ENCODE measurements around the gene CDYL2. TPM values are rescaled to one million over a fixed set of nuclear protein-coding genes. Genes with fewer than 3 reads are reported as not detected.

CDYL2 gene
- total and polyA plus RNA-seq, 8 donors: 4.6 to 16.0 (median 5.7) TPM

DNA sequence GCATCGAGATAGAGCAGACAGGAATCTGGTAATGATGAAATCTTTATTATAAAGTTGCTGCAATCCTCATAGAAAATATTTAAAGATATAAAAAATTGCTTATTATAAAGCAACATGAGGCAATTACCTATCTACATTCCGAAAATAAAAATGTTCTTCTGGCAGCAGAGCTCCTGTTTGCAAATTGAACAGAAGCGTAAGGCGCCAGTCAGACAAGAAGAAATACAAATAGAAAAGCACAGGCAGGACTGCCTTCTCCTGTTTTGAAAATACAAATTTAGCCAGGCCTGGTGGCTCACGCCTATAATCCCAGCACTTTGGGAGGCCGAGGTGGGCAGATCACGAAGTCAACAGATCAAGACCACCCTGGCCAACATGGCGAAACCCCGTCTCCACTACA is 95.6 kb downstream of the CDYL2 start:
- Histone ChIP-seq H3K4me1 (no peaks in the 10 kb centered on the region), H3K27me3 (no peaks in the 10 kb centered on the region), H3K36me3 (no peaks in the 10 kb centered on the region), H3K27ac (no peak overlapping the region), H3K9me3 (peaks cover 0 to 2% of the 10 kb centered on the region in 2 donors), H3K4me3 (no peak overlapping the region)
- intact Hi-C loops (cut with DNase I): no loop called here
- TF ChIP-seq, protein P1, sequence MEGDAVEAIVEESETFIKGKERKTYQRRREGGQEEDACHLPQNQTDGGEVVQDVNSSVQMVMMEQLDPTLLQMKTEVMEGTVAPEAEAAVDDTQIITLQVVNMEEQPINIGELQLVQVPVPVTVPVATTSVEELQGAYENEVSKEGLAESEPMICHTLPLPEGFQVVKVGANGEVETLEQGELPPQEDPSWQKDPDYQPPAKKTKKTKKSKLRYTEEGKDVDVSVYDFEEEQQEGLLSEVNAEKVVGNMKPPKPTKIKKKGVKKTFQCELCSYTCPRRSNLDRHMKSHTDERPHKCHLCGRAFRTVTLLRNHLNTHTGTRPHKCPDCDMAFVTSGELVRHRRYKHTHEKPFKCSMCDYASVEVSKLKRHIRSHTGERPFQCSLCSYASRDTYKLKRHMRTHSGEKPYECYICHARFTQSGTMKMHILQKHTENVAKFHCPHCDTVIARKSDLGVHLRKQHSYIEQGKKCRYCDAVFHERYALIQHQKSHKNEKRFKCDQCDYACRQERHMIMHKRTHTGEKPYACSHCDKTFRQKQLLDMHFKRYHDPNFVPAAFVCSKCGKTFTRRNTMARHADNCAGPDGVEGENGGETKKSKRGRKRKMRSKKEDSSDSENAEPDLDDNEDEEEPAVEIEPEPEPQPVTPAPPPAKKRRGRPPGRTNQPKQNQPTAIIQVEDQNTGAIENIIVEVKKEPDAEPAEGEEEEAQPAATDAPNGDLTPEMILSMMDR (IDR thresholded peaks at IDR 0.05): no peak
- no peak for DNase-seq
- no peak for ATAC-seq

GRCh38 chr16:80707686-80708085 is 96.7 kb downstream of the CDYL2 start:
- Histone ChIP-seq H3K4me3 (no peak overlapping the region), H3K4me1 (no peaks in the 10 kb centered on the region), H3K27ac (no peak overlapping the region), H3K27me3 (no peaks in the 10 kb centered on the region), H3K36me3 (no peaks in the 10 kb centered on the region), H3K9me3 (no peaks in the 10 kb centered on the region)
- intact Hi-C loops (cut with DNase I): no loop called here
- DNase-seq (no peak), ATAC-seq (peak; percentile 26)
- TF ChIP-seq, protein P1 (IDR thresholded peaks at IDR 0.05): no peak

GRCh38 chr16:80705596-80705995 is 98.8 kb downstream of the CDYL2 start:
- intact Hi-C loops (cut with DNase I): no loop called here
- no peak for DNase-seq

GRCh38 chr16:80704751-80705505 is 99.5 kb downstream of the CDYL2 start:
- TF ChIP-seq, protein P1 (IDR thresholded peaks at IDR 0.05): no peak
- no peak for DNase-seq
- Histone ChIP-seq H3K27ac (no peak overlapping the region), H3K27me3 (no peaks in the 10 kb centered on the region), H3K9me3 (no peaks in the 10 kb centered on the region), H3K4me1 (no peaks in the 10 kb centered on the region), H3K4me3 (no peak overlapping the region), H3K36me3 (no peaks in the 10 kb centered on the region)
- intact Hi-C loops (cut with DNase I): no loop called here
- no peak for ATAC-seq

More at GRCh38 chr16:80705596-80705995, 98.8 kb downstream of the CDYL2 start:
- no peaks in the 10 kb centered on the region for H3K36me3 ChIP-seq
- no peaks in the 10 kb centered on the region for H3K9me3 ChIP-seq
- TF ChIP-seq, protein P1 (IDR thresholded peaks at IDR 0.05): no peak
- no peak overlapping the region for H3K27ac ChIP-seq
- H3K27me3 ChIP-seq: no peaks in the 10 kb centered on the region
- no peak for ATAC-seq
- no peak overlapping the region for H3K4me3 ChIP-seq
- H3K4me1 ChIP-seq: no peaks in the 10 kb centered on the region

- no peaks in the 10 kb centered on the region for H3K4me1 ChIP-seq
- no peaks in the 10 kb centered on the region for H3K9me3 ChIP-seq
- no peak overlapping the region for H3K4me3 ChIP-seq
- no peaks in the 10 kb centered on the region for H3K36me3 ChIP-seq
- intact Hi-C loops (cut with DNase I): no loop called here
- no peak overlapping the region for H3K27ac ChIP-seq
- H3K27me3 ChIP-seq: no peaks in the 10 kb centered on the region
- ATAC-seq (no peak), DNase-seq (no peak)
- TF ChIP-seq, protein P1 (IDR thresholded peaks at IDR 0.05): no peak
These were observed 101.0 kb downstream of the CDYL2 start for GRCh38 chr16:80703131-80704071.
